KBM-7 (cell line): ENCODE measurements around the gene SEPTIN2.
"Not testable (repeated sequence)": the region's sequence is repeated elsewhere in the genome, so short reads cannot be mapped to it uniquely, and the experiment has no call there.

ENCODE experiments used
- DNase-seq: peaks from one replicate; pipeline ENCODE4 v3.0.0-alpha.2; 2015
- in situ Hi-C: fragments of 300-500 bp; cut with MboI; formaldehyde crosslinking; loops from 2 replicates; pipeline ENCODE4 v1.14.3; 2020; ENCODE audit warnings: low sequenced_read_pairs, low pct_unique_long_range_greater_than_20kb, mixed read lengths

The SEPTIN2 gene

GRCh38 chr2:241368643-241369042 is 52.9 kb downstream of the SEPTIN2 start:
- no peak for DNase-seq

GRCh38 chr2:241372361-241372992 is 56.8 kb downstream of the SEPTIN2 start:
- in situ Hi-C loops, result no loop called here
- DNase-seq, result no peak

More at GRCh38 chr2:241368643-241369042, 52.9 kb downstream of the SEPTIN2 start:
- in situ Hi-C loops, result no loop called here

DNA sequence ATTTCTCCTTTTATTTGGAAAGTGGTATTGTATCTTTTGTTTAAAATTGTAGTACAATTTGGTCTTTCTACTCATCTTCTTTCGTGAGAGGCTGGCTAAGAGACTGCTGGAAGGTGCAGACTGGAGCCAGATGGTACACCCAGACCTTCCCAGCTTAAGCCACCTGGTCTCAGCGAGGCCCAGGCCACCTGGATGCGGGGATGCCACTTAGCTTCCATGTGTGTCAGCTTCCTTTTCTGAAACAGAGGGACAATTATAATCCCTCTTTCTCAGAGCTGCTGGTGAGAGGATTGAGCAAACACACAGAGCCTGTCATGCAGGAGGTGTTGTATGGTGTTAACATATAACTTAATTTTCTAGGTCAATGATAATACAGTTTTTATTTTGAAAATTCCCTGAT is 57.7 kb downstream of the SEPTIN2 start:
- in situ Hi-C loops, result no loop called here
- DNase-seq, result no peak

GRCh38 chr2:241373906-241374305 is 58.2 kb downstream of the SEPTIN2 start:
- in situ Hi-C loops, DNase-seq: not testable (repeated sequence)

DNA sequence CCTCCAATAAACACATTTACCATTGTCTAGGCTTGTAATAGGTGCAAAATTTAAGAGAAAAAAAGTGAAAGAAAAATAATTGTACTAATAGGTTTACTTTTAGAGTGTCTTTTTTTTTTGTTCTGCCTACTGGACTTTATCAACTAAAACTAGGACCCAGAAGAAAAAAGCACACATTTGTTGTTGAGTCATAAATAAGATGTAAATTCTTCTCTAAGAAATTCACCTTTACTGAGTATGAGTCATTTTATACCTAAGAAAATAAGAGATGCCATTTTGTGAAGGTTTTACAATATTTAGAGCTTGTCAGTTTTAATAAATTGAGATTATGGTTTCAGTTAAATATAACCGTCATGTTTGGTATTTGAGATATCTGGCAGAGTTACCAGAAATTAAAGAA is 59.6 kb downstream of the SEPTIN2 start:
- in situ Hi-C loops, result no loop called here
- DNase-seq, result no peak

GRCh38 chr2:241376808-241377207 is 61.1 kb downstream of the SEPTIN2 start:
- no peak for DNase-seq

GRCh38 chr2:241378816-241379215 is 63.1 kb downstream of the SEPTIN2 start:
- in situ Hi-C loops, result no loop called here
- DNase-seq, result no peak

More at GRCh38 chr2:241376808-241377207, 61.1 kb downstream of the SEPTIN2 start:
- in situ Hi-C loops, result no loop called here

DNA sequence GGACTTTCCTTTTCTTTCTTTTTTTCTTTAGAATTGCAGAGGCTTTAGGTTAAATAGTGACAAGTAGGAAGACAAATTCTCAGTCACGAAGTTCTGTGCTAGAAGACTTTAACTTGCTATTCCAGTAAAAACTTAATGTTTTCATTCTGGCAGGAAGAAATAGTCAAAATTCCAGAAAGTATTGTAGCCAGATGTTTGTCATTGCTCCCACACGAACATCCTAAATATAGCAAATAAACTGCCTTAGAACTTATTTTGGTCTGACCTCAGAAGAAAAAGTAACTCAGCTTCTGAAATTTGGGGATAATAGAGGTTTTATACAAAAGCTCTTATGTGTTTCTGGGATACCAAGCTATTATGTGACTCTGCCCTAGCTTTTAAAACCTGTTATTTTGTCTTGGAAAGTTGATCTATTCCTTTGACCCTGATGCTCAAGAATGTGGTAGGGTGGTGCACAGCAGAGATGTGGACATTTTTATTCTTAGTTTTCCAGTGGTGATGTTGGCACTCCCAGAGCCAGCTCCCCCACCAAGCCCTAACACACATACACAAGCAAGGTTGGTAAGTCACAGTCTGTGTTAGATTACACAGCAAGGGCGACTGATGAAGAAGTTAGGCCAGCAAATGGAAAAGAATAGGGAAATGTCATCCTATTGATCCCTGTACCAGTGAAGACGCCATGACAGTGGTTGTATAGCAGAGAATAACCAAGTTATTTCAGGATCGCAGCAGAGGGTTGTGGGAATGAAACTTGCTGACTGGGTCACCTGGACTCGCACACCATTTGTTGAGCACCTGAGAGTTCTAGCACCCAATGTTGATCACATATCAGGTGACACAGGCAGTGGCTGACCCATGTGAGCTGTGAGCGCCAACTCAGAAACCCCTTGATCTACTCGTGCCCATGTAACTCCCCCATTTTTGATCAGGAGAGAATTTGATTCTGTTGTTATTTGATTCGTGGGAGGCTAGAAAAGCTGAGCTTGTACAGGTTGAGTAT is 64.1 kb downstream of the SEPTIN2 start:
- no peak for DNase-seq
- in situ Hi-C loops, result no loop called here

- in situ Hi-C loops, result no loop called here
- DNase-seq, result peak; percentile 44
Measured at GRCh38 chr2:241381872-241382271, 66.1 kb downstream of the SEPTIN2 start.

GRCh38 chr2:241385450-241385849 is 69.7 kb downstream of the SEPTIN2 start:
- in situ Hi-C loops, DNase-seq: not testable (repeated sequence)

GRCh38 chr2:241386519-241386918 is 70.8 kb downstream of the SEPTIN2 start:
- in situ Hi-C loops, result no loop called here
- no peak for DNase-seq

- in situ Hi-C loops, result no loop called here
- DNase-seq, result no peak
Measured at GRCh38 chr2:241389697-241390096, 74.0 kb downstream of the SEPTIN2 start.

DNA sequence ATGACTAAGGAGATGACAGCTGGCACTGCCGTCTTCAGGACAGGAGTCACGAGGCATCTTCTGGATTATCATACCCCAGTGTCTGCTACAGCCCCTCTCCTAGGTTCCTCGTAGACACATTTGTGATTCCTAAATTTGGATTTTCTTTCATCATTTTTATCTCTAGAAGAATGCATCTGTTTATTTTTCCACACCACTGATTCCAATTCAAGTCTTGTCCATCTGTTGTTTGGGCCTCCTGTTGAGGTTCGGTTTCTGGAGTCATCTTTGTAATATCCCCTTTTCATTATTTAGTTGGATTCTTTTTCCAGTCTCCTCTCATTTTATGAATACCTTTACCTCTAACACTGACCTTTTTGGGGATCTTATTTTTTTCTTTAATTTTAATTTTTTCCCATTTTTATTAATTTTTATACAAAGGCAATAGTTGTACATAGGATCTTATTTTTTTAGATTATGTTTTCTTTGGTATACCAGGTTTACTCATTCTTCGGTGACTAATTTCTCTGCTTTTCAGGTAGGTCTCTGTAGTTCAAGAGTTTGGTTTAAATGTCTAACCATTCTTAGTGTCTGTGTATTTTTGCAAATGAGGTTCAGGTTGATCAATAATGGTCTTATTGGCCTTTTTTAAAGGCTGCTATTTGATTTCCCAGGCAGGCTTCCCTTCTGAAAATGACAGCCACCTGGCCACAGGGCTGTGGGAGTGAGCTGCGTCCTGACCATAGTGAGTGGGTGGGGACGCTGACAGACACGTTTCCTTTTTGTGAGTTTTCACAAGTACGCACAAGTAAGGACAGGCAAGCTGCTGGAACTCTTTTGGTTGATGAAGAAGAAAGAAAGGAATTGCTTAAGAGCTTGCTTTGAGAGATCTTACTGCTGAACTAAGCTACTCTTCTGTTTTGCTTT is 74.8 kb downstream of the SEPTIN2 start:
- in situ Hi-C loops, result no loop called here
- DNase-seq, result no peak

DNA sequence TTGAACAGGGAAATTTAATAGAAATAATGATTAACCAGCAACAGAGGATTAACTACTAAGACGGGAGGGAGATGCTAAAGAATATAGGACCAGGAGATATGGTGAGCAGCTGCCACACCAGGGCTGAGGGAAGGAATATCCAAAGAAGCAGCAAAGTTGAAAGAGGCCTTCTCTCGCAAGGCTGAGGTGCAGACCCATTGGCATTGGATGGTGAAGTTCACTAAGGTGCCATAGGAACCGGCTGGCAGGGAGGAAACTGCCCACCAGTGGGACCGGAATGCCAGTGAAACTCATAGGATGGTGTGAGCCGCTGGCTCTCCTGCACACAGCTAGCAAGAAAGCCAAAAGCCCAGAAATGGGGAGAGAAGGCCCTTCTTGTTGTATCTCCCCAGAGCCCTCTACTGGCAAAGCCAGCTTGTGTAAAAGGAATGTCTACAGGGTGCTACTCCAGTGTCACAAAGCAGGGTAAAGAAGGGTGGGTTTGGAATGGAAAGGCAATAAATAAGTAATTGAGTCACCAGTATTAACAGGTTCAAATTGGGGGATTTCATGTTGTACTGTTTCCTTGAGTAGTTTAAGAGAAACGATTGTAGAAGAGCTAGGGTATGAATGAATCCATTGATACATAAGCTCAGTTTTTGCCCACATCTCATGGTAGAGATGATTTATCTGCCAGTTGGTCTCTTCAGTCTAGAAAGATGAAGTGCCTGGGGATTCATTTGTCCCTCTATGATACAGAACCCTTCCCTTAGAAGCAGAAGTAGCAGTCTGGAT is 76.4 kb downstream of the SEPTIN2 start:
- in situ Hi-C loops, result no loop called here
- peak; percentile 27 for DNase-seq

GRCh38 chr2:241392753-241393152 is 77.0 kb downstream of the SEPTIN2 start:
- DNase-seq, in situ Hi-C loops: not testable (repeated sequence)

DNA sequence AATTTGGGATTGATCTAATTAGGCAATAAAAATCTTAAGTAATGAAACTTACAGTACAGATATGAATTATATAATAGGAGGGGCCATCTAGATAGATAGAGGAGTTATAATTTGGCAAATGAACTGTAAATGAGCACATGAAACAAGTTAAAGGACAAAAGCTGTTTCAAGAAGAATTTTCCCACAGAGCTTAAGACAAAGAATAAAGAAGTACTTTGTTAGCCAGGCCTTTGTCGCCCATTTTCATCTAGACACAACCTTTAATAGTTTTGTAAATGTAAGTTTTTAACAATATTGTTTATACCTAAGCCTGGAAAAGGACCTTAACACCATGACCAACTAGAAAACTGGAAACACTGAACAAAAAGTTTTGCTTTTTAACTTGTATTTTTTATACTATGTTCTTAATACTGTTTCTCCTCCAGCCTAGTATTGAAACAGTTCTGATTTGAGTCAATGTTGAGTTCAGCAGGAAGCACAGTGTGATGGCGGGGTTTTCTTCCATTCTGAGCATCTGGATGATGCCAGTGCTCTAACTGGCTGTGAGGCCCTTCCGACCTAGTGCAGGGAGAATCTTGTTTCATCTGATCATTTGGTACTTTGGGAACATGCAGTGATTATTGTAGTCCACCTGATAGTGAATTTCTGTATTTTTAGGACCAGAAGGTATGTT is 77.9 kb downstream of the SEPTIN2 start:
- no peak for DNase-seq
- in situ Hi-C loops, result no loop called here

- in situ Hi-C loops, DNase-seq: not testable (repeated sequence)
Measured at GRCh38 chr2:241396809-241397208, 81.1 kb downstream of the SEPTIN2 start.
